Pancreas (tissue), 8 donors: ENCODE data around the gene SMARCE1. TPM values are rescaled to one million over a fixed set of nuclear protein-coding genes. Genes with fewer than 3 reads are reported as not detected.

Experiments used
- polyA plus RNA-seq, 2 donors: library from polyadenylated mRNA; stranded (reverse); fragments of 200-250 nt; gene quantifications; one replicate each; pipeline ENCODE4 v1.2.3, GENCODE V29; 2013
- total RNA-seq, 6 donors: library from RNA; stranded (reverse); fragmentation: NEBNext Ultra II Directional in 4 of 6; extraction: Animal tissue kit (Norgen Biotek cat#: 25700) in 4 of 6; gene quantifications; one replicate each; pipeline versions ENCODE4 v1.2.1 to v1.2.4, GENCODE V29; 2021 to 2023
- donor health status: healthy with polysubstance abuse.
- donor health status: DM: no; HTN: no; CAD: no; lungs with moderate emphysema.
- donor health status: DM: no; HTN: no; CAD: no.
- donor health status: Bipolar disorder and iron deficiency.
- donor health status: DM: yes; HTN: yes; CAD: no.
- donor health status: DM: no; HTN: no; CAD: no.
- donor health status: DM: no; HTN: no; CAD: no.
- donor health status: DM: yes; HTN: yes; CAD: no.

Gene SMARCE1
- total and polyA plus RNA-seq, 8 donors: 21.7 to 55.8 (median 35.4) TPM

Other genes starting within 250 kb of the SMARCE1 start
- gene TOP2A, start 229.9 kb downstream of the SMARCE1 start, total RNA-seq: 1 to 10 TPM in 3 of 6 donors, under 1 TPM in 3; 0.19 to 4.4 (median 1.2) TPM
- gene TOP2A, start 229.9 kb downstream of the SMARCE1 start, polyA plus RNA-seq: under 1 TPM; 0.42 to 0.76 TPM
- gene IGFBP4, start 204.4 kb downstream of the SMARCE1 start, total RNA-seq: 100 to 1,000 TPM in 3 of 6 donors, 10 to 100 TPM in 3; 30.2 to 190 (median 80.4) TPM
- gene IGFBP4, start 204.4 kb downstream of the SMARCE1 start, polyA plus RNA-seq: 10 to 100 TPM; 58.7 to 72.3 TPM
- under 1 TPM in 2 of 6 donors, not detected in 4; 0.16 to 0.24 TPM for gene TNS4, start 146.2 kb downstream of the SMARCE1 start, total RNA-seq
- not detected for gene TNS4, start 146.2 kb downstream of the SMARCE1 start, polyA plus RNA-seq
- under 1 TPM in 3 of 6 donors, not detected in 3; 0.09 to 0.82 (median 0.09) TPM for gene CCR7, start 82.3 kb downstream of the SMARCE1 start, total RNA-seq
- under 1 TPM; 0.07 to 0.08 TPM for gene CCR7, start 82.3 kb downstream of the SMARCE1 start, polyA plus RNA-seq
- 1 to 10 TPM in 3 of 6 donors, under 1 TPM in 3; 0.28 to 2.7 (median 1.1) TPM for gene KRT222, start 17.4 kb upstream of the SMARCE1 start, total RNA-seq
- gene KRT222, start 17.4 kb upstream of the SMARCE1 start, polyA plus RNA-seq: 1 to 10 TPM; 1.4 to 4.9 TPM
- not detected for gene KRT24, start 55.9 kb upstream of the SMARCE1 start, total RNA-seq
- under 1 TPM in 1 of 2 donors, not detected in 1; 0.08 TPM for gene KRT24, start 55.9 kb upstream of the SMARCE1 start, polyA plus RNA-seq
- not detected for gene KRT25, start 107.5 kb upstream of the SMARCE1 start, total RNA-seq
- not detected for gene KRT25, start 107.5 kb upstream of the SMARCE1 start, polyA plus RNA-seq
- gene KRT26, start 124.4 kb upstream of the SMARCE1 start, total RNA-seq: not detected
- gene KRT26, start 124.4 kb upstream of the SMARCE1 start, polyA plus RNA-seq: not detected
- gene KRT27, start 134.7 kb upstream of the SMARCE1 start, total RNA-seq: not detected
- gene KRT27, start 134.7 kb upstream of the SMARCE1 start, polyA plus RNA-seq: not detected
- gene KRT28, start 152.1 kb upstream of the SMARCE1 start, total RNA-seq: not detected
- not detected for gene KRT28, start 152.1 kb upstream of the SMARCE1 start, polyA plus RNA-seq
- gene KRT10, start 174.8 kb upstream of the SMARCE1 start, total RNA-seq: 10 to 100 TPM; 13.9 to 25.5 (median 19.6) TPM
- 10 to 100 TPM; 29.2 to 31.0 TPM for gene KRT10, start 174.8 kb upstream of the SMARCE1 start, polyA plus RNA-seq
- not detected for gene KRT12, start 219.4 kb upstream of the SMARCE1 start, total RNA-seq
- gene KRT12, start 219.4 kb upstream of the SMARCE1 start, polyA plus RNA-seq: not detected
- gene KRT20, start 237.4 kb upstream of the SMARCE1 start, total RNA-seq: under 1 TPM in 1 of 6 donors, not detected in 5; 0.63 TPM
- under 1 TPM in 1 of 2 donors, not detected in 1; 0.46 TPM for gene KRT20, start 237.4 kb upstream of the SMARCE1 start, polyA plus RNA-seq